ENCODE data around the gene NCKAP5. TPM values are rescaled to one million over a fixed set of nuclear protein-coding genes. Genes with fewer than 3 reads are reported as not detected.

The NCKAP5 gene
- total RNA-seq, 1 experiment from 2014 or later, result not detected

- H3K27ac ChIP-seq, result no peak overlapping the region
- no peaks in the 10 kb centered on the region for H4K20me1 ChIP-seq (ENCODE audit: insufficient read depth)
- no TSS peak for BruUV-seq (replicated peaks)
- POLR2A ChIA-PET (ENCODE audit: unreplicated experiment), result no interaction called here
- H3K9me2 ChIP-seq (ENCODE audit: insufficient read depth), result no peaks in the 10 kb centered on the region
- H3F3A ChIP-seq (ENCODE audit: insufficient read depth, low read depth), result no peaks in the 10 kb centered on the region
- no peaks in the 10 kb centered on the region for H3K4me1 ChIP-seq (replicated peaks; ENCODE audit: insufficient read depth)
- H3K9me3 ChIP-seq (ENCODE audit: insufficient read depth, low read depth), result no peaks in the 10 kb centered on the region
- DNase-seq, result no peak
- CTCF ChIA-PET, result no interaction called here
- no peaks in the 10 kb centered on the region for H3K27me3 ChIP-seq (ENCODE audit: insufficient read depth, low read depth)
- no peak overlapping the region for H3K4me2 ChIP-seq
- H3K36me3 ChIP-seq (ENCODE audit: low read depth), result no peaks in the 10 kb centered on the region
- H3K79me2 ChIP-seq (ENCODE audit: low read depth), result no peaks in the 10 kb centered on the region
- no peak overlapping the region for H3K4me3 ChIP-seq
- intact Hi-C loops (cut with micrococcal nuclease; ENCODE audit: unreplicated experiment), result no loop called here
- TF ChIP-seq EZH2 (IDR thresholded peaks at IDR 0.05; ENCODE audit: low read depth), result no peak
- TF ChIP-seq, protein P1, sequence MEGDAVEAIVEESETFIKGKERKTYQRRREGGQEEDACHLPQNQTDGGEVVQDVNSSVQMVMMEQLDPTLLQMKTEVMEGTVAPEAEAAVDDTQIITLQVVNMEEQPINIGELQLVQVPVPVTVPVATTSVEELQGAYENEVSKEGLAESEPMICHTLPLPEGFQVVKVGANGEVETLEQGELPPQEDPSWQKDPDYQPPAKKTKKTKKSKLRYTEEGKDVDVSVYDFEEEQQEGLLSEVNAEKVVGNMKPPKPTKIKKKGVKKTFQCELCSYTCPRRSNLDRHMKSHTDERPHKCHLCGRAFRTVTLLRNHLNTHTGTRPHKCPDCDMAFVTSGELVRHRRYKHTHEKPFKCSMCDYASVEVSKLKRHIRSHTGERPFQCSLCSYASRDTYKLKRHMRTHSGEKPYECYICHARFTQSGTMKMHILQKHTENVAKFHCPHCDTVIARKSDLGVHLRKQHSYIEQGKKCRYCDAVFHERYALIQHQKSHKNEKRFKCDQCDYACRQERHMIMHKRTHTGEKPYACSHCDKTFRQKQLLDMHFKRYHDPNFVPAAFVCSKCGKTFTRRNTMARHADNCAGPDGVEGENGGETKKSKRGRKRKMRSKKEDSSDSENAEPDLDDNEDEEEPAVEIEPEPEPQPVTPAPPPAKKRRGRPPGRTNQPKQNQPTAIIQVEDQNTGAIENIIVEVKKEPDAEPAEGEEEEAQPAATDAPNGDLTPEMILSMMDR (conservative IDR thresholded peaks at IDR 0.05), result no peak
- no peak overlapping the region for H2AFZ ChIP-seq
Measured at GRCh38 chr2:132999421-132999820, 568.8 kb downstream of the NCKAP5 start.

DNA sequence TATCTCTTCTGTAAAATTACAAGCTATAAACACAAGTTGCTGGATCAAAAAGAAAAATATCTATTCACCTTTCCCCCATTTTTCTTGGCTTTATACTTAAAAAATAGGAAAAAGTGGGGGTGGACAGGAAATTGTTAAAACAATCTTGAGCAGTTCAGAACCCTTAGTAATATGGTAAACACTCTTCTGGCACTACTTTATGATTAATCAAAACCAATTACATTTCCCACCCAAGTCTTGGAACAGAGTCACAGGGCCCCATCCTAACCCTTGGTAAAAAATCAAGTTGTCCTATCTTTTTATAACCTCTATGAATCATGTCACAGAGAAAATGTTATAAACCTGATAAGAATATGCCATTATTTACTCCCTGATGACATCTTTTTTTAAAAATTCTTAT, 570.0 kb downstream of the NCKAP5 start:
- DNase-seq, result no peak
- H3F3A ChIP-seq (ENCODE audit: insufficient read depth, low read depth), result no peaks in the 10 kb centered on the region
- no peaks in the 10 kb centered on the region for H3K9me2 ChIP-seq (ENCODE audit: insufficient read depth)
- H3K9me3 ChIP-seq (ENCODE audit: insufficient read depth, low read depth), result no peaks in the 10 kb centered on the region
- H3K4me1 ChIP-seq (replicated peaks; ENCODE audit: insufficient read depth), result no peaks in the 10 kb centered on the region
- TF ChIP-seq, protein P1 (conservative IDR thresholded peaks at IDR 0.05), result no peak
- no peak for TF ChIP-seq EZH2 (IDR thresholded peaks at IDR 0.05; ENCODE audit: low read depth)
- no peaks in the 10 kb centered on the region for H3K27me3 ChIP-seq (ENCODE audit: insufficient read depth, low read depth)
- H3K27ac ChIP-seq, result no peak overlapping the region
- H3K4me2 ChIP-seq, result no peak overlapping the region
- H3K79me2 ChIP-seq (ENCODE audit: low read depth), result no peaks in the 10 kb centered on the region
- no peak overlapping the region for H3K4me3 ChIP-seq
- ChIA-PET CTCF (no interaction called here), POLR2A (ENCODE audit: unreplicated experiment) (no interaction called here)
- no peaks in the 10 kb centered on the region for H3K36me3 ChIP-seq (ENCODE audit: low read depth)
- no TSS peak for BruUV-seq (replicated peaks)
- no peak overlapping the region for H2AFZ ChIP-seq
- H4K20me1 ChIP-seq (ENCODE audit: insufficient read depth), result no peaks in the 10 kb centered on the region
- intact Hi-C loops (cut with micrococcal nuclease; ENCODE audit: unreplicated experiment), result no loop called here

- Histone ChIP-seq H3K36me3 (ENCODE audit: low read depth) (no peaks in the 10 kb centered on the region), H3K9me3 (ENCODE audit: insufficient read depth, low read depth) (no peaks in the 10 kb centered on the region), H3K27me3 (ENCODE audit: insufficient read depth, low read depth) (no peaks in the 10 kb centered on the region), H2AFZ (no peak overlapping the region), H4K20me1 (ENCODE audit: insufficient read depth) (no peaks in the 10 kb centered on the region), H3K4me1 (replicated peaks; ENCODE audit: insufficient read depth) (no peaks in the 10 kb centered on the region), H3K4me3 (no peak overlapping the region), H3F3A (ENCODE audit: insufficient read depth, low read depth) (no peaks in the 10 kb centered on the region), H3K27ac (no peak overlapping the region), H3K4me2 (peak overlapping the region; percentile 1; the same call in 1 of the 2 replicates), H3K79me2 (ENCODE audit: low read depth) (no peaks in the 10 kb centered on the region), H3K9me2 (ENCODE audit: insufficient read depth) (no peaks in the 10 kb centered on the region)
- intact Hi-C loops (cut with micrococcal nuclease; ENCODE audit: unreplicated experiment), result no loop called here
- ChIA-PET CTCF (no interaction called here), POLR2A (ENCODE audit: unreplicated experiment) (no interaction called here)
- TF ChIP-seq, protein P1 (conservative IDR thresholded peaks at IDR 0.05), result no peak
- no peak for TF ChIP-seq EZH2 (IDR thresholded peaks at IDR 0.05; ENCODE audit: low read depth)
- no peak for DNase-seq
- BruUV-seq (replicated peaks), result no TSS peak
Measured at GRCh38 chr2:132991471-132992045, 576.7 kb downstream of the NCKAP5 start.
